GM23338 (cell line): Measurements from ENCODE around the gene C16orf95. TPM values are rescaled to one million over a fixed set of nuclear protein-coding genes. Genes with fewer than 3 reads are reported as not detected.

ENCODE experiments used
- ATAC-seq: fragments of 200-7000 bp; cut with Tn5 transposase; 3 replicates; pipeline ENCODE4 v1.9.1; 2020
- DNase-seq: peaks from one replicate; pipeline ENCODE4 v3.0.0-alpha.2; 2015; ENCODE audit warnings: low spot score
- H2AFZ ChIP-seq: fragments of 200-600 bp; sonication (generic); 2 replicates; pipeline ENCODE4 v1.8.0; 2016; ENCODE audit warnings: antibody characterized with exemption, mild to moderate bottlenecking, moderate library complexity
- H3F3A ChIP-seq: fragments of 200-600 bp; sonication (generic); replicated peaks from 2 replicates; pipeline ENCODE4 v1.8.0; 2017; ENCODE audit warnings: antibody characterized with exemption, mixed run types, low read depth
- H3K27ac ChIP-seq: fragments of 200-600 bp; sonication (generic); 2 replicates; pipeline ENCODE4 v1.6.1; 2016; ENCODE audit warnings: low read depth
- H3K27me3 ChIP-seq: fragments of 200-600 bp; sonication (generic); 2 replicates; pipeline ENCODE4 v1.8.0; 2016; ENCODE audit warnings: mild to moderate bottlenecking, mixed run types, moderate library complexity; ENCODE audit not compliant: insufficient read depth
- H3K36me3 ChIP-seq: fragments of 200-600 bp; sonication (generic); 2 replicates; pipeline ENCODE4 v1.8.0; 2016; ENCODE audit warnings: mild to moderate bottlenecking; ENCODE audit not compliant: insufficient read depth
- H3K4me1 ChIP-seq: fragments of 200-600 bp; sonication (generic); 2 replicates; pipeline ENCODE4 v1.8.0; 2016; ENCODE audit warnings: mild to moderate bottlenecking, moderate library complexity; ENCODE audit not compliant: insufficient read depth
- H3K4me2 ChIP-seq: fragments of 200-600 bp; sonication (generic); 2 replicates; pipeline ENCODE4 v1.7.1; 2017; ENCODE audit warnings: mixed run types
- H3K4me3 ChIP-seq: fragments of 200-600 bp; sonication (generic); 2 replicates; pipeline ENCODE4 v1.6.1; 2016; ENCODE audit warnings: mixed run types
- H3K79me2 ChIP-seq: fragments of 200-600 bp; sonication (generic); replicated peaks from 2 replicates; pipeline ENCODE4 v1.8.0; 2017; ENCODE audit warnings: mild to moderate bottlenecking; ENCODE audit not compliant: insufficient read depth
- H3K9me2 ChIP-seq: fragments of 200-600 bp; sonication (generic); 2 replicates; pipeline ENCODE4 v1.8.0; 2017; ENCODE audit not compliant: insufficient read depth
- H4K20me1 ChIP-seq: fragments of 200-600 bp; sonication (generic); replicated peaks from 2 replicates; pipeline ENCODE4 v1.8.0; 2017; ENCODE audit warnings: mild to moderate bottlenecking; ENCODE audit not compliant: insufficient read depth
- H3K27ac Mint-ChIP-seq: 2 replicates; pipeline ENCODE4 v1.8.0; 2020; ENCODE audit warnings: inconsistent platforms, mild to moderate bottlenecking, moderate library complexity, mixed read lengths
- H3K27me3 Mint-ChIP-seq: 3 replicates; pipeline ENCODE4 v1.8.0; 2022; ENCODE audit warnings: low read depth, mild to moderate bottlenecking, moderate library complexity, mixed read lengths, inconsistent platforms; ENCODE audit not compliant: insufficient read depth, poor library complexity
- H3K36me3 Mint-ChIP-seq: 3 replicates; pipeline ENCODE4 v1.8.0; 2021; ENCODE audit warnings: low read depth, mild to moderate bottlenecking, inconsistent platforms, moderate library complexity, mixed read lengths
- H3K4me1 Mint-ChIP-seq: 3 replicates; pipeline ENCODE4 v1.8.0; 2020; ENCODE audit warnings: mild to moderate bottlenecking, inconsistent platforms, mixed read lengths
- H3K4me3 Mint-ChIP-seq: 3 replicates; pipeline ENCODE4 v1.8.0; 2021; ENCODE audit warnings: moderate library complexity, mild to moderate bottlenecking, inconsistent platforms, mixed read lengths
- H3K9me3 Mint-ChIP-seq: 3 replicates; pipeline ENCODE4 v1.8.0; 2020; ENCODE audit warnings: moderate library complexity, mild to moderate bottlenecking, inconsistent platforms, mixed read lengths
- CREB1 ChIP-seq: fragments of 250-450 bp; sonication (Bioruptor Pico); IDR thresholded peaks from 2 replicates; pipeline ENCODE4 v1.5.0; 2020; ENCODE audit warnings: low read depth, mild to moderate bottlenecking, moderate library complexity
- EZH2 ChIP-seq: fragments of 200-600 bp; sonication (generic); IDR thresholded peaks from one replicate; pipeline ENCODE4 v1.8.0; 2017; ENCODE audit warnings: antibody characterized with exemption, mild to moderate bottlenecking, low read depth; ENCODE audit not compliant: unreplicated experiment
- EZH2phosphoT487 ChIP-seq: fragments of 200-600 bp; sonication (generic); IDR thresholded peaks from one replicate; pipeline ENCODE4 v1.8.1; 2018; ENCODE audit warnings: antibody characterized with exemption; ENCODE audit not compliant: unreplicated experiment
- JUNB ChIP-seq: IDR thresholded peaks from one replicate; pipeline ENCODE4 v1.6.1; 2016; ENCODE audit warnings: antibody characterized with exemption; ENCODE audit not compliant: unreplicated experiment
- NANOG ChIP-seq: IDR thresholded peaks from 2 replicates; pipeline ENCODE4 v1.6.1; 2016; ENCODE audit warnings: antibody characterized with exemption, borderline replicate concordance
- POLR2AphosphoS5 ChIP-seq: IDR thresholded peaks from 2 replicates; pipeline ENCODE4 v1.6.1; 2016; ENCODE audit warnings: antibody characterized with exemption, low read depth
- STAT1 ChIP-seq: IDR thresholded peaks from one replicate; pipeline ENCODE4 v1.6.1; 2016; ENCODE audit warnings: antibody characterized with exemption; ENCODE audit not compliant: unreplicated experiment
- ZNF114 ChIP-seq: fragments of 250-450 bp; sonication (Bioruptor Pico); IDR thresholded peaks from 2 replicates; pipeline ENCODE4 v1.5.0; 2020; ENCODE audit warnings: mild to moderate bottlenecking, moderate library complexity
- ZNF331 ChIP-seq: fragments of 250-450 bp; sonication (Bioruptor Pico); IDR thresholded peaks from 2 replicates; pipeline ENCODE4 v1.5.0; 2020; ENCODE audit warnings: low read depth, mild to moderate bottlenecking, moderate library complexity
- polyA plus RNA-seq: library from polyadenylated mRNA; unstranded; fragments of >200 nt; fragmentation: Nextera tagmentation; extraction: Ambion mirVana; gene quantifications from 2 replicates; pipeline ENCODE4 v1.2.1, GENCODE V29; 2016
- total RNA-seq: library from RNA; depleted of rRNA; stranded (reverse); fragments of >200 nt; shearing (Covaris generic); gene quantifications from 2 replicates; pipeline ENCODE4 v1.2.3, GENCODE V29; 2014
- TF ChIP-seq, protein P1 (sequence below): fragments of 250-450 bp; sonication (Bioruptor Pico); IDR thresholded peaks from 2 replicates; pipeline ENCODE4 v1.5.0; 2020; ENCODE audit warnings: mild to moderate bottlenecking, moderate library complexity
- TF ChIP-seq, protein P2 (sequence below): IDR thresholded peaks from one replicate; pipeline ENCODE4 v1.6.1; 2018; ENCODE audit warnings: antibody characterized with exemption; ENCODE audit not compliant: unreplicated experiment
- TF ChIP-seq, protein P3 (sequence below), 2 experiments: fragments of 200-600 bp in 1 of 2; sonication (generic) in 1 of 2; conservative IDR thresholded peaks; 2 replicates each; pipeline versions ENCODE4 v1.5.1 to v1.6.1; 2016 to 2017; ENCODE audit warnings: antibody characterized with exemption in 2 of 2, low read depth in 2 of 2, mild to moderate bottlenecking in 2 of 2, moderate library complexity in 1 of 2
- TF ChIP-seq, protein P4 (sequence below): IDR thresholded peaks from 2 replicates; pipeline ENCODE4 v1.6.1; 2016; ENCODE audit warnings: antibody characterized with exemption

The C16orf95 gene
- total and polyA plus RNA-seq, 2 experiments from 2014 or later: 1.2 to 3.9 TPM

DNA sequence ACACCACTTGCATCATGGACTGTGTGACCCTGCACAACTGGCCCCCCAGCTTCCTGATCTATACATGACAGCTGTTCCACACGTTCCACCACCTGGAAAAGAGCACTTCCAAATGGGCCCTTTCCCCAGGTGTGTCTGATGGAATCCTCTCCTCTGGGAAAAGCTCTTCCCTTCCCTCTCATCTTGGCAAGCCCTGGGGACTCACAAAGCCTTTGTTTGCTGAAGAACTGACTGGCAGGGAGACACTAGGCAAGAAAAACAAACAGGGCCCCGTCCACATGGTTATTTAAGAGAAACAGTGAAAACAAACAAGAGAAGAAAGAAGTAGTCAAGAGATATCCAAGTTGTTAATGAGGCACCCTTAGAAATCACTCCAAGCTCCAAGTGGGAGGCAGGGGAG is 52.6 kb downstream of the C16orf95 start:
- H2AFZ ChIP-seq: peak overlapping the region; percentile 83
- H3K27me3 Mint-ChIP-seq: peaks cover 6% of the 10 kb centered on the region
- no peak overlapping the region; the same call in 1 of the 2 replicates for H3K27ac Mint-ChIP-seq

More for the DNA sequence above, 52.6 kb downstream of the C16orf95 start:
- no peaks in the 10 kb centered on the region for H3K36me3 ChIP-seq
- H3K79me2 ChIP-seq: no peaks in the 10 kb centered on the region
- no peaks in the 10 kb centered on the region for H4K20me1 ChIP-seq
- Mint-ChIP-seq H3K4me1 (peaks cover 4% of the 10 kb centered on the region), H3K4me3 (no peak overlapping the region), H3K36me3 (peaks cover 3% of the 10 kb centered on the region; the same call in 1 of the 3 replicates), H3K9me3 (peaks cover 3% of the 10 kb centered on the region)
- no peaks in the 10 kb centered on the region for H3K4me1 ChIP-seq
- H3K4me3 ChIP-seq: no peak overlapping the region
- TF ChIP-seq NANOG: no peak
- TF ChIP-seq EZH2: no peak
- TF ChIP-seq, protein P1, sequence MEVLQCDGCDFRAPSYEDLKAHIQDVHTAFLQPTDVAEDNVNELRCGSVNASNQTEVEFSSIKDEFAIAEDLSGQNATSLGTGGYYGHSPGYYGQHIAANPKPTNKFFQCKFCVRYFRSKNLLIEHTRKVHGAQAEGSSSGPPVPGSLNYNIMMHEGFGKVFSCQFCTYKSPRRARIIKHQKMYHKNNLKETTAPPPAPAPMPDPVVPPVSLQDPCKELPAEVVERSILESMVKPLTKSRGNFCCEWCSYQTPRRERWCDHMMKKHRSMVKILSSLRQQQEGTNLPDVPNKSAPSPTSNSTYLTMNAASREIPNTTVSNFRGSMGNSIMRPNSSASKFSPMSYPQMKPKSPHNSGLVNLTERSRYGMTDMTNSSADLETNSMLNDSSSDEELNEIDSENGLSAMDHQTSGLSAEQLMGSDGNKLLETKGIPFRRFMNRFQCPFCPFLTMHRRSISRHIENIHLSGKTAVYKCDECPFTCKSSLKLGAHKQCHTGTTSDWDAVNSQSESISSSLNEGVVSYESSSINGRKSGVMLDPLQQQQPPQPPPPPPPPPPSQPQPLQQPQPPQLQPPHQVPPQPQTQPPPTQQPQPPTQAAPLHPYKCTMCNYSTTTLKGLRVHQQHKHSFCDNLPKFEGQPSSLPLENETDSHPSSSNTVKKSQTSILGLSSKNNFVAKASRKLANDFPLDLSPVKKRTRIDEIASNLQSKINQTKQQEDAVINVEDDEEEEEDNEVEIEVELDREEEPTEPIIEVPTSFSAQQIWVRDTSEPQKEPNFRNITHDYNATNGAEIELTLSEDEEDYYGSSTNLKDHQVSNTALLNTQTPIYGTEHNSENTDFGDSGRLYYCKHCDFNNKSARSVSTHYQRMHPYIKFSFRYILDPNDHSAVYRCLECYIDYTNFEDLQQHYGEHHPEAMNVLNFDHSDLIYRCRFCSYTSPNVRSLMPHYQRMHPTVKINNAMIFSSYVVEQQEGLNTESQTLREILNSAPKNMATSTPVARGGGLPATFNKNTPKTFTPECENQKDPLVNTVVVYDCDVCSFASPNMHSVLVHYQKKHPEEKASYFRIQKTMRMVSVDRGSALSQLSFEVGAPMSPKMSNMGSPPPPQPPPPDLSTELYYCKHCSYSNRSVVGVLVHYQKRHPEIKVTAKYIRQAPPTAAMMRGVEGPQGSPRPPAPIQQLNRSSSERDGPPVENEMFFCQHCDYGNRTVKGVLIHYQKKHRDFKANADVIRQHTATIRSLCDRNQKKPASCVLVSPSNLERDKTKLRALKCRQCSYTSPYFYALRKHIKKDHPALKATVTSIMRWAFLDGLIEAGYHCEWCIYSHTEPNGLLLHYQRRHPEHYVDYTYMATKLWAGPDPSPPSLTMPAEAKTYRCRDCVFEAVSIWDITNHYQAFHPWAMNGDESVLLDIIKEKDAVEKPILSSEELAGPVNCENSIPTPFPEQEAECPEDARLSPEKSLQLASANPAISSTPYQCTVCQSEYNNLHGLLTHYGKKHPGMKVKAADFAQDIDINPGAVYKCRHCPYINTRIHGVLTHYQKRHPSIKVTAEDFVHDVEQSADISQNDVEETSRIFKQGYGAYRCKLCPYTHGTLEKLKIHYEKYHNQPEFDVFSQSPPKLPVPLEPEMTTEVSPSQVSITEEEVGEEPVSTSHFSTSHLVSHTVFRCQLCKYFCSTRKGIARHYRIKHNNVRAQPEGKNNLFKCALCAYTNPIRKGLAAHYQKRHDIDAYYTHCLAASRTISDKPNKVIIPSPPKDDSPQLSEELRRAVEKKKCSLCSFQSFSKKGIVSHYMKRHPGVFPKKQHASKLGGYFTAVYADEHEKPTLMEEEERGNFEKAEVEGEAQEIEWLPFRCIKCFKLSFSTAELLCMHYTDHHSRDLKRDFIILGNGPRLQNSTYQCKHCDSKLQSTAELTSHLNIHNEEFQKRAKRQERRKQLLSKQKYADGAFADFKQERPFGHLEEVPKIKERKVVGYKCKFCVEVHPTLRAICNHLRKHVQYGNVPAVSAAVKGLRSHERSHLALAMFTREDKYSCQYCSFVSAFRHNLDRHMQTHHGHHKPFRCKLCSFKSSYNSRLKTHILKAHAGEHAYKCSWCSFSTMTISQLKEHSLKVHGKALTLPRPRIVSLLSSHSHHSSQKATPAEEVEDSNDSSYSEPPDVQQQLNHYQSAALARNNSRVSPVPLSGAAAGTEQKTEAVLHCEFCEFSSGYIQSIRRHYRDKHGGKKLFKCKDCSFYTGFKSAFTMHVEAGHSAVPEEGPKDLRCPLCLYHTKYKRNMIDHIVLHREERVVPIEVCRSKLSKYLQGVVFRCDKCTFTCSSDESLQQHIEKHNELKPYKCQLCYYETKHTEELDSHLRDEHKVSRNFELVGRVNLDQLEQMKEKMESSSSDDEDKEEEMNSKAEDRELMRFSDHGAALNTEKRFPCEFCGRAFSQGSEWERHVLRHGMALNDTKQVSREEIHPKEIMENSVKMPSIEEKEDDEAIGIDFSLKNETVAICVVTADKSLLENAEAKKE (CRISPR knock-in tag): no peak
- no peak for TF ChIP-seq POLR2AphosphoS5
- TF ChIP-seq JUNB: no peak
- TF ChIP-seq ZNF331 (CRISPR knock-in tag): no peak
- TF ChIP-seq, protein P2, sequence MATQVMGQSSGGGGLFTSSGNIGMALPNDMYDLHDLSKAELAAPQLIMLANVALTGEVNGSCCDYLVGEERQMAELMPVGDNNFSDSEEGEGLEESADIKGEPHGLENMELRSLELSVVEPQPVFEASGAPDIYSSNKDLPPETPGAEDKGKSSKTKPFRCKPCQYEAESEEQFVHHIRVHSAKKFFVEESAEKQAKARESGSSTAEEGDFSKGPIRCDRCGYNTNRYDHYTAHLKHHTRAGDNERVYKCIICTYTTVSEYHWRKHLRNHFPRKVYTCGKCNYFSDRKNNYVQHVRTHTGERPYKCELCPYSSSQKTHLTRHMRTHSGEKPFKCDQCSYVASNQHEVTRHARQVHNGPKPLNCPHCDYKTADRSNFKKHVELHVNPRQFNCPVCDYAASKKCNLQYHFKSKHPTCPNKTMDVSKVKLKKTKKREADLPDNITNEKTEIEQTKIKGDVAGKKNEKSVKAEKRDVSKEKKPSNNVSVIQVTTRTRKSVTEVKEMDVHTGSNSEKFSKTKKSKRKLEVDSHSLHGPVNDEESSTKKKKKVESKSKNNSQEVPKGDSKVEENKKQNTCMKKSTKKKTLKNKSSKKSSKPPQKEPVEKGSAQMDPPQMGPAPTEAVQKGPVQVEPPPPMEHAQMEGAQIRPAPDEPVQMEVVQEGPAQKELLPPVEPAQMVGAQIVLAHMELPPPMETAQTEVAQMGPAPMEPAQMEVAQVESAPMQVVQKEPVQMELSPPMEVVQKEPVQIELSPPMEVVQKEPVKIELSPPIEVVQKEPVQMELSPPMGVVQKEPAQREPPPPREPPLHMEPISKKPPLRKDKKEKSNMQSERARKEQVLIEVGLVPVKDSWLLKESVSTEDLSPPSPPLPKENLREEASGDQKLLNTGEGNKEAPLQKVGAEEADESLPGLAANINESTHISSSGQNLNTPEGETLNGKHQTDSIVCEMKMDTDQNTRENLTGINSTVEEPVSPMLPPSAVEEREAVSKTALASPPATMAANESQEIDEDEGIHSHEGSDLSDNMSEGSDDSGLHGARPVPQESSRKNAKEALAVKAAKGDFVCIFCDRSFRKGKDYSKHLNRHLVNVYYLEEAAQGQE: no peak
- TF ChIP-seq EZH2phosphoT487: no peak
- TF ChIP-seq, protein P3, sequence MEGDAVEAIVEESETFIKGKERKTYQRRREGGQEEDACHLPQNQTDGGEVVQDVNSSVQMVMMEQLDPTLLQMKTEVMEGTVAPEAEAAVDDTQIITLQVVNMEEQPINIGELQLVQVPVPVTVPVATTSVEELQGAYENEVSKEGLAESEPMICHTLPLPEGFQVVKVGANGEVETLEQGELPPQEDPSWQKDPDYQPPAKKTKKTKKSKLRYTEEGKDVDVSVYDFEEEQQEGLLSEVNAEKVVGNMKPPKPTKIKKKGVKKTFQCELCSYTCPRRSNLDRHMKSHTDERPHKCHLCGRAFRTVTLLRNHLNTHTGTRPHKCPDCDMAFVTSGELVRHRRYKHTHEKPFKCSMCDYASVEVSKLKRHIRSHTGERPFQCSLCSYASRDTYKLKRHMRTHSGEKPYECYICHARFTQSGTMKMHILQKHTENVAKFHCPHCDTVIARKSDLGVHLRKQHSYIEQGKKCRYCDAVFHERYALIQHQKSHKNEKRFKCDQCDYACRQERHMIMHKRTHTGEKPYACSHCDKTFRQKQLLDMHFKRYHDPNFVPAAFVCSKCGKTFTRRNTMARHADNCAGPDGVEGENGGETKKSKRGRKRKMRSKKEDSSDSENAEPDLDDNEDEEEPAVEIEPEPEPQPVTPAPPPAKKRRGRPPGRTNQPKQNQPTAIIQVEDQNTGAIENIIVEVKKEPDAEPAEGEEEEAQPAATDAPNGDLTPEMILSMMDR (conservative IDR thresholded peaks at IDR 0.05; ENCODE audit: low read depth in 2 of 2): no peak
- no peak for TF ChIP-seq ZNF114 (CRISPR knock-in tag)
- TF ChIP-seq CREB1: no peak
- TF ChIP-seq, protein P4, sequence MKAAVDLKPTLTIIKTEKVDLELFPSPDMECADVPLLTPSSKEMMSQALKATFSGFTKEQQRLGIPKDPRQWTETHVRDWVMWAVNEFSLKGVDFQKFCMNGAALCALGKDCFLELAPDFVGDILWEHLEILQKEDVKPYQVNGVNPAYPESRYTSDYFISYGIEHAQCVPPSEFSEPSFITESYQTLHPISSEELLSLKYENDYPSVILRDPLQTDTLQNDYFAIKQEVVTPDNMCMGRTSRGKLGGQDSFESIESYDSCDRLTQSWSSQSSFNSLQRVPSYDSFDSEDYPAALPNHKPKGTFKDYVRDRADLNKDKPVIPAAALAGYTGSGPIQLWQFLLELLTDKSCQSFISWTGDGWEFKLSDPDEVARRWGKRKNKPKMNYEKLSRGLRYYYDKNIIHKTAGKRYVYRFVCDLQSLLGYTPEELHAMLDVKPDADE: no peak
- TF ChIP-seq STAT1: no peak
- H3K27me3 ChIP-seq: no peaks in the 10 kb centered on the region
- no peak overlapping the region for H3K4me2 ChIP-seq
- no peaks in the 10 kb centered on the region for H3F3A ChIP-seq
- no peak overlapping the region for H3K27ac ChIP-seq
- ATAC-seq (peak; percentile 44), DNase-seq (no peak)
- no peaks in the 10 kb centered on the region for H3K9me2 ChIP-seq
